Stimulated activated CD8-positive, alpha-beta memory T cell treated with anti-CD3 and anti-CD28 coated beads, Interleukin-2, amount 100 ng/mL, for 48 hours (primary cell): ENCODE measurements around the gene PTGR1.

Experiments used
- DNase-seq, 2 donors: peaks; one replicate each; pipeline ENCODE4 v3.0.0-alpha.2; 2020; ENCODE audit warnings: low read depth in 2 of 2

The PTGR1 gene

GRCh38 chr9:111542497-111543254 is 56.8 kb downstream of the PTGR1 start:
- no peak for DNase-seq

DNA sequence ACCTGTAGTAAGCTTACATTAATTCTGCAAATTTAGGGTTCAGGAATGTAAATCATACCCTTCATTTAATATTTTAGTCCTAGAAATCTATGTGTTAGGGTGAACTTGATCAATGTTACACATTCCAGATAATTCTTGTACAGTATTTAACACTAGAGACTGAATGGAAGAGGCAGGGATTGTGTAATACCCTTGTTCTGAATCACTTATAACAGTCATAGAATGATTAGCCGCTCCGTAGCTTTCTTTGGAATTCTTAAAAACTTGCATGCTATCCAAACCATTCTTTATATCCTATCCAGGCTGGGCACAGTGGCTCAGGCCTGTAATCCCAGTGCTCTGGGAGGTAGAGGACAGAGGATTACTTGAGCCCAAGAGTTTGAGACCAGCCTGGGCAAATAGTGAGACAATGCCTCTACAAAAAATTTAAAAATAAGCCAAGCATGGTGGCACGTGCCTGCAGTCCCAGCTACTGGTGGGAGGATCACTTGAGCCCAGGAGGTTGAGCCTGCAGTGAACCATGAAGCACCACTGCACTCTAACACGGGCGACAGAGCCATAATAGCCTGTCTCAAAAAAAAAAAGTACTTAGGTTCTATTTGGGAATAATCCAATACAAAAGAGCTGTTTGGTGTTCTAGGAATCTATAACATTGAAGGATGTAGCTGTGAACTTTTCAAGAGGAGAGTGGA is 66.2 kb downstream of the PTGR1 start:
- DNase-seq = no peak

- no peak for DNase-seq
Observed at GRCh38 chr9:111531716-111532115, 67.7 kb downstream of the PTGR1 start.

DNA sequence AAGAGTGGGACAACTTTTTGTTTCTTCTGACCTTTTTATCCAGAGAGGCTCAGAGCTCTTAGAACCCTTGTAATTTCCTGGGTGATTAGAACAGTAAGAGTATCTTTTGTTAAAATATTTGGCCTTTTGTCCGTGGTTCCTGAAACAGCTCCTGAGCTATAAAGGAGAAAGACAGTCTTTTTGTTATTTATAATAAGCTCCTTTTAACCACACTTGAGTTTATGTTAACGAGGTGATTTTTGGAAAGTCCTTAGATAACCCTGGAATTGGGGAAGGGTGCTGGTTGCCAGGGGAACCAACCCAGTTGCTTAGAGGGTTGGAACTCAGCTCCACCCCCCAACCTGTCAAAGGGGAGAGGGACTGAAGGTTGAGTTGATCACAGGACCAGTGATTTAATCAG is 69.7 kb downstream of the PTGR1 start:
- DNase-seq = no peak

GRCh38 chr9:111527347-111527746 is 72.1 kb downstream of the PTGR1 start:
- DNase-seq = no peak

DNA sequence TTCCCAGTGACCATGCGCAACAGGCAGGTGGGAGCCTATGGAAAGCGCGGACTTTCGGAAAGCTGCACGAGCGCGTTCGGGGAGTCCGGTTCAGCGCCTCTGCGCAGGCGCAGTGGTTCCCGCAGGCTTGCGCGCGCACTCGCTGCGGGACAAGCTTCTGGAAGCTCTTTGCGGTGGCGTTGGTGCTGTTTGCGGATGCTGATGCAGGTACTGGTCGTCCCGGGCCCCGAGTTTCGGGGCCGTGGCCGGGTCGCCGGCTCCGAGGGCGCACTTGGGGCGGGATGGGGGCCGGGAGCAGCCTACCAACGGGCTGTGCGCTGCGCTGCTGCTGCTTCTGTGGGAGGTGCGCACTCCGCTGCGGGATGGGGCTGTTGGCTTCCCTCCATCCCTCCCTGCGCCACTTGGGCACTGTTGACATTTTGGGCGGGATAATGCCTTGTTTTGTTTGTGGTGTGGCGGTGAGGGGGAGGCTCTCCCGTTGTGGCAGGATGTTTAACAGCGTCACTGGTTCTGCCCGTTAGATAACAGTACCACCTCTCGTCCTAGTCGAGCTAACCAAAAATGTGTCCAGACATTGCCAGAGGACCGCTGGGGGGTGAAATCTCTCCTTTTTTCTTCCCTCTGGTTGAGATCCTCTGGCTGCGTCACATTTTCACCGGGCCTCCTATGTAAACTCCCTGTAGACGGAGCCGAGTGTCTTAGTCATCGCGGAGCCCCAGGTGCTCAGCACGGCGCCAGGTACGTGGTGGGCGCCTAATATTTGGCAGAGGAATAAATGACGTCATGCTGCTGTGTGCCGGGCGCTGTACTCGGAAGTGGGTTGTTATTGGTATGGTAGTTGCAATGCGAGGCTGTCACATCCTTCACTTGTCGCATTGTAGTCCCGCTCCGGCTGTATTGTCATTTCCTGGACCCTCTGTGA is 74.1 kb downstream of the PTGR1 start, which contains the start of gene ZNF483:
TSS of gene ZNF483 (plus strand) at position 124 of the 922 bp plus-strand sequence. CDS start 2,217 bp downstream, outside the sequence.
- DNase-seq = peak; percentile 47 to 59

DNA sequence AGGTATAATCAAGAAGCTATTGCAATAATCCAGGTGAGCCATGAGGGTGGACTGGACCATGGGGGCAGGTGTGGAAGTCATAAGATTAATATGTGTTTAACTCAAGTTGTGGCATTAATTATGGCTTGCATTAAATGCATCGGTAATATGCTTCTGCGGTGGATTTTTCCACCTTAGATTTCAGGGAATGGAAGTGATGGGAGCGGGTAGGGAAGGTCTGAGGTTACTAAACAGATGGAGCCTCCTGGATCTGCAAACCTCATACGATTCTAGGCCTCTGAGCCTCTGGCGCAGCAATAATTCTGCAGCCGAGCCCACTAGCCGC is 74.8 kb downstream of the PTGR1 start:
- no peak for DNase-seq

GRCh38 chr9:111516061-111516465 is 83.4 kb downstream of the PTGR1 start:
- no peak for DNase-seq

DNA sequence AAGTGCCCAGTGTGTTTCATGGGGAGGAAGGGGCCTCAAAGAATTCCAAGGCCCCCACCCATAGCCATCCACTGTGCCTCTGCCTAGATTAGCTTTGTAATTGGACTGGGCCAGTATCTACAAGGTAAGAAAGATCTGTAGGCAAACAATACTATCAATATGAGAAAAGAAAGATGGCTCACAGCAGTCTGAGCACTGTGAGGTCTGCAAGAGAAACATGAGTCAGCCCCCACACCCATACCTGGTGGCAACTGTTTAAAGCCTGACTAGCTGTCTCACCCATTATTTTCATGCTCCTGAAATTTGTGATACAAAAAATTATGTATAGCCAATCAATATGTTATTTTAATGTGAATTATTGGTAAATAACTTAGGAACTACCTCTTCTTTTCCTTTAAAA is 84.5 kb downstream of the PTGR1 start:
- DNase-seq = no peak
